Measurements from ENCODE around the gene RSRC1. TPM values are rescaled to one million over a fixed set of nuclear protein-coding genes. Genes with fewer than 3 reads are reported as not detected.
"Not testable (repeated sequence)": the region's sequence is repeated elsewhere in the genome, so short reads cannot be mapped to it uniquely, and the experiment has no call there.

The RSRC1 gene
- total RNA-seq, 1 donor from 2014 or later: 28.5 TPM

GRCh38 chr3:158407844-158408517, 298.1 kb downstream of the RSRC1 start:
- no peak overlapping the region for H3K4me3 ChIP-seq (ENCODE audit: insufficient read depth, low read depth, low read length)
- Mint-ChIP-seq H3K27ac (ENCODE audit: unreplicated experiment) (no peak overlapping the region), H3K36me3 (ENCODE audit: low read depth, unreplicated experiment) (no peaks in the 10 kb centered on the region), H3K4me1 (ENCODE audit: low read depth, unreplicated experiment) (no peaks in the 10 kb centered on the region), H3K9me3 (ENCODE audit: unreplicated experiment) (no peaks in the 10 kb centered on the region), H3K4me3 (ENCODE audit: unreplicated experiment) (no peak overlapping the region), H3K27me3 (ENCODE audit: low read depth, unreplicated experiment) (no peaks in the 10 kb centered on the region)
- no peak overlapping the region for H3K27ac ChIP-seq (ENCODE audit: low read depth, low read length)
- H2AFZ ChIP-seq (ENCODE audit: low read depth, low read length): no peak overlapping the region
- FAIRE-seq: no peak
- no peak for TF ChIP-seq EZH2 (IDR thresholded peaks at IDR 0.05; ENCODE audit: insufficient read depth, low read length)
- no peak for TF ChIP-seq CTCF (IDR thresholded peaks at IDR 0.05; ENCODE audit: insufficient read depth, low read depth, low read length)
- no peak overlapping the region for H3K9ac ChIP-seq (ENCODE audit: low read length)
- no peaks in the 10 kb centered on the region for H4K20me1 ChIP-seq (ENCODE audit: insufficient read depth, low read length)
- H3K4me1 ChIP-seq (ENCODE audit: insufficient read depth, low read length): no peaks in the 10 kb centered on the region
- no peaks in the 10 kb centered on the region for H3K79me2 ChIP-seq (ENCODE audit: insufficient read depth, low read length)
- no peaks in the 10 kb centered on the region for H3K27me3 ChIP-seq (ENCODE audit: insufficient read depth, low read length)
- no peaks in the 10 kb centered on the region for H3K9me3 ChIP-seq (ENCODE audit: insufficient read depth, low read depth, low read length)
- DNase-seq (ENCODE audit: low read depth): no peak
- H3K4me2 ChIP-seq (ENCODE audit: low read length): no peak overlapping the region
- H3K36me3 ChIP-seq (ENCODE audit: insufficient read depth, low read length): no peaks in the 10 kb centered on the region

- H3K4me1 ChIP-seq (ENCODE audit: insufficient read depth, low read length); H3K4me3 Mint-ChIP-seq (ENCODE audit: unreplicated experiment); H3K27me3 ChIP-seq (ENCODE audit: insufficient read depth, low read length); H3K36me3 Mint-ChIP-seq (ENCODE audit: low read depth, unreplicated experiment); H4K20me1 ChIP-seq (ENCODE audit: insufficient read depth, low read length); H3K27me3 Mint-ChIP-seq (ENCODE audit: low read depth, unreplicated experiment); H3K4me3 ChIP-seq (ENCODE audit: insufficient read depth, low read depth, low read length); H3K27ac ChIP-seq (ENCODE audit: low read depth, low read length); H3K27ac Mint-ChIP-seq (ENCODE audit: unreplicated experiment); H3K9ac ChIP-seq (ENCODE audit: low read length); DNase-seq (ENCODE audit: low read depth); H3K79me2 ChIP-seq (ENCODE audit: insufficient read depth, low read length); FAIRE-seq; H2AFZ ChIP-seq (ENCODE audit: low read depth, low read length); H3K9me3 Mint-ChIP-seq (ENCODE audit: unreplicated experiment); H3K4me2 ChIP-seq (ENCODE audit: low read length); H3K36me3 ChIP-seq (ENCODE audit: insufficient read depth, low read length); H3K9me3 ChIP-seq (ENCODE audit: insufficient read depth, low read depth, low read length); H3K4me1 Mint-ChIP-seq (ENCODE audit: low read depth, unreplicated experiment): not testable (repeated sequence)
Observed at GRCh38 chr3:158408518-158408897, 298.6 kb downstream of the RSRC1 start.

- DNase-seq (ENCODE audit: low read depth) (no peak), FAIRE-seq (no peak)
- H2AFZ ChIP-seq (ENCODE audit: low read depth, low read length): no peak overlapping the region
- no peaks in the 10 kb centered on the region for H3K4me1 ChIP-seq (ENCODE audit: insufficient read depth, low read length)
- Mint-ChIP-seq H3K27ac (ENCODE audit: unreplicated experiment) (no peak overlapping the region), H3K4me1 (ENCODE audit: low read depth, unreplicated experiment) (peaks cover 10% of the 10 kb centered on the region), H3K27me3 (ENCODE audit: low read depth, unreplicated experiment) (no peaks in the 10 kb centered on the region), H3K36me3 (ENCODE audit: low read depth, unreplicated experiment) (no peaks in the 10 kb centered on the region), H3K9me3 (ENCODE audit: unreplicated experiment) (peaks cover 2% of the 10 kb centered on the region), H3K4me3 (ENCODE audit: unreplicated experiment) (no peak overlapping the region)
- H3K4me3 ChIP-seq (ENCODE audit: insufficient read depth, low read depth, low read length): no peak overlapping the region
- TF ChIP-seq CTCF (IDR thresholded peaks at IDR 0.05; ENCODE audit: insufficient read depth, low read depth, low read length): no peak
- H3K36me3 ChIP-seq (ENCODE audit: insufficient read depth, low read length): peaks cover 2% of the 10 kb centered on the region
- H3K9ac ChIP-seq (ENCODE audit: low read length): no peak overlapping the region
- no peak overlapping the region for H3K27ac ChIP-seq (ENCODE audit: low read depth, low read length)
- H3K27me3 ChIP-seq (ENCODE audit: insufficient read depth, low read length): no peaks in the 10 kb centered on the region
- H3K79me2 ChIP-seq (ENCODE audit: insufficient read depth, low read length): no peaks in the 10 kb centered on the region
- H3K4me2 ChIP-seq (ENCODE audit: low read length): no peak overlapping the region
- H3K9me3 ChIP-seq (ENCODE audit: insufficient read depth, low read depth, low read length): no peaks in the 10 kb centered on the region
- H4K20me1 ChIP-seq (ENCODE audit: insufficient read depth, low read length): no peaks in the 10 kb centered on the region
Observed at GRCh38 chr3:158418035-158418434, 308.1 kb downstream of the RSRC1 start.

Data from astrocyte (in vitro differentiated cells and primary cell).